ENCODE results near the gene MYOC.

DNA sequence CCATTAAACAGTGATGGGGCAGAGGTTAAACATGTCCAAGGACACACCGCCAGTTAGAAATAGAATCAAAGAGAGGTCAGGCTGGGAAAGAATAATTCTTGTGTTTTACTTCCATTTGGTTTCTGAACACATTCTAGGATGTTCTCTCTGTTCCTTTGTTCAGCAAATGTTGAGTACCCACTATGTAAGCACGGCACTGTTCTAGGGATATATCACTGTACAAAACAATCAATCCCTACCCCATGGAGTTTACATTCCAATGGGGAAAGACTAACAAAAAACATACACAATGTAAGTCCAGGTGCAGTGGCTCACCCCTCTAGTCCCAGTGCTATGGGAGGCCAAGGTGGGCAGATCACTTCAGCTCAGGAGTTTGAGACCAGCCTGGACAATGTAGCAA is 24.3 kb downstream of the MYOC start:
- TF ChIP-seq FOXA1 (IDR thresholded peaks at IDR 0.05) (no peak), L3MBTL2 (conservative IDR thresholded peaks at IDR 0.05) (no peak), CTBP1 (IDR thresholded peaks at IDR 0.05; ENCODE audit: borderline replicate concordance) (no peak), SUZ12 (IDR thresholded peaks at IDR 0.05) (no peak), SP1 (IDR thresholded peaks at IDR 0.05) (no peak), LEF1 (IDR thresholded peaks at IDR 0.05; ENCODE audit: borderline replicate concordance) (no peak), BHLHE40 (IDR thresholded peaks at IDR 0.05; ENCODE audit: borderline replicate concordance) (no peak)
